ENCODE measurements around the gene RGP1. TPM values are rescaled to one million over a fixed set of nuclear protein-coding genes. Genes with fewer than 3 reads are reported as not detected.

The RGP1 gene
- total and polyA plus RNA-seq, 2 donors = 6.5 to 7.4 TPM

- Histone ChIP-seq H3K9me3 (ENCODE audit: control insufficient read depth in 2 of 2, insufficient read depth in 1 of 2, low read length in 1 of 2) (no peaks in the 10 kb centered on the region), H3K36me3 (ENCODE audit: control insufficient read depth in 2 of 2, insufficient read depth in 2 of 2, low read length in 1 of 2) (peaks cover 24 to 40% of the 10 kb centered on the region in 2 donors), H3K4me3 (ENCODE audit: low read length in 2 of 2) (peak overlapping the region; percentile 5 to 12), H3K27ac (ENCODE audit: low read depth in 1 of 2, low read length in 1 of 2) (peak overlapping the region; percentile 38 to 55), H3K4me1 (ENCODE audit: control insufficient read depth in 2 of 2, insufficient read depth in 2 of 2, low read length in 2 of 2) (peaks cover 52 to 60% of the 10 kb centered on the region in 2 donors), H3K27me3 (ENCODE audit: control insufficient read depth in 2 of 2, insufficient read depth in 1 of 2, low read length in 1 of 2) (no peaks in the 10 kb centered on the region)
- 13% methylated on average over 10 of the region's 10 CpGs for WGBS
- DNase-seq (ENCODE audit: low read depth in 6 of 9, low spot score in 9 of 9) = peak in 4 of 9 donors; percentile 44 to 76 (median 51)
Measured at GRCh38 chr9:35728041-35728971, 20.8 kb upstream of the RGP1 start.

- peaks cover 16 to 32% of the 10 kb centered on the region in 2 donors for H3K36me3 ChIP-seq (ENCODE audit: control insufficient read depth in 2 of 2, insufficient read depth in 2 of 2, low read length in 1 of 2)
- H3K27me3 ChIP-seq (ENCODE audit: control insufficient read depth in 2 of 2, insufficient read depth in 1 of 2, low read length in 1 of 2) = no peaks in the 10 kb centered on the region
- H3K4me3 ChIP-seq (ENCODE audit: low read length in 2 of 2) = peak overlapping the region; percentile 17 to 23
- H3K9me3 ChIP-seq (ENCODE audit: control insufficient read depth in 2 of 2, insufficient read depth in 1 of 2, low read length in 1 of 2) = no peaks in the 10 kb centered on the region
- H3K4me1 ChIP-seq (ENCODE audit: control insufficient read depth in 2 of 2, insufficient read depth in 2 of 2, low read length in 2 of 2) = peaks cover 56 to 64% of the 10 kb centered on the region in 2 donors
- peak overlapping the region in 1 of 2 donors; percentile 52 for H3K27ac ChIP-seq (ENCODE audit: low read depth in 1 of 2, low read length in 1 of 2)
- WGBS = 76% methylated on average over 3 of the region's 3 CpGs
- DNase-seq (ENCODE audit: low read depth in 6 of 9, low spot score in 9 of 9) = peak in 1 of 9 donors; percentile 18
Measured at GRCh38 chr9:35729101-35729500, 20.0 kb upstream of the RGP1 start.

GRCh38 chr9:35729700-35730485 lies 19.2 kb upstream of the RGP1 start:
- Histone ChIP-seq H3K9me3 (ENCODE audit: control insufficient read depth in 2 of 2, insufficient read depth in 1 of 2, low read length in 1 of 2) (no peaks in the 10 kb centered on the region), H3K27me3 (ENCODE audit: control insufficient read depth in 2 of 2, insufficient read depth in 1 of 2, low read length in 1 of 2) (no peaks in the 10 kb centered on the region), H3K4me1 (ENCODE audit: control insufficient read depth in 2 of 2, insufficient read depth in 2 of 2, low read length in 2 of 2) (peaks cover 56 to 64% of the 10 kb centered on the region in 2 donors), H3K27ac (ENCODE audit: low read depth in 1 of 2, low read length in 1 of 2) (no peak overlapping the region), H3K4me3 (ENCODE audit: low read length in 2 of 2) (peak overlapping the region; percentile 19 to 23), H3K36me3 (ENCODE audit: control insufficient read depth in 2 of 2, insufficient read depth in 2 of 2, low read length in 1 of 2) (peaks cover 9 to 26% of the 10 kb centered on the region in 2 donors)
- 17% methylated on average over 6 of the region's 6 CpGs for WGBS
- peak in 2 of 9 donors; percentile 26 to 47 for DNase-seq (ENCODE audit: low read depth in 6 of 9, low spot score in 9 of 9)

GRCh38 chr9:35730486-35730854 lies 18.6 kb upstream of the RGP1 start:
- H3K4me1 ChIP-seq (ENCODE audit: control insufficient read depth in 2 of 2, insufficient read depth in 2 of 2, low read length in 2 of 2) = peaks cover 56 to 64% of the 10 kb centered on the region in 2 donors
- DNase-seq (ENCODE audit: low read depth in 6 of 9, low spot score in 9 of 9) = peak in 1 of 9 donors; percentile 5
- H3K27me3 ChIP-seq (ENCODE audit: control insufficient read depth in 2 of 2, insufficient read depth in 1 of 2, low read length in 1 of 2) = no peaks in the 10 kb centered on the region
- over 99% methylated on average over 2 of the region's 2 CpGs for WGBS
- H3K27ac ChIP-seq (ENCODE audit: low read depth in 1 of 2, low read length in 1 of 2) = no peak overlapping the region
- peak overlapping the region; percentile 74 to 79 for H3K4me3 ChIP-seq (ENCODE audit: low read length in 2 of 2)
- peaks cover 9 to 26% of the 10 kb centered on the region in 2 donors for H3K36me3 ChIP-seq (ENCODE audit: control insufficient read depth in 2 of 2, insufficient read depth in 2 of 2, low read length in 1 of 2)
- H3K9me3 ChIP-seq (ENCODE audit: control insufficient read depth in 2 of 2, insufficient read depth in 1 of 2, low read length in 1 of 2) = no peaks in the 10 kb centered on the region

GRCh38 chr9:35731415-35732184 lies 17.5 kb upstream of the RGP1 start:
- peaks cover 15 to 26% of the 10 kb centered on the region in 2 donors for H3K36me3 ChIP-seq (ENCODE audit: control insufficient read depth in 2 of 2, insufficient read depth in 2 of 2, low read length in 1 of 2)
- H3K4me1 ChIP-seq (ENCODE audit: control insufficient read depth in 2 of 2, insufficient read depth in 2 of 2, low read length in 2 of 2) = peaks cover 52 to 61% of the 10 kb centered on the region in 2 donors
- no peaks in the 10 kb centered on the region for H3K27me3 ChIP-seq (ENCODE audit: control insufficient read depth in 2 of 2, insufficient read depth in 1 of 2, low read length in 1 of 2)
- no peak for DNase-seq (ENCODE audit: low read depth in 6 of 9, low spot score in 9 of 9)
- H3K9me3 ChIP-seq (ENCODE audit: control insufficient read depth in 2 of 2, insufficient read depth in 1 of 2, low read length in 1 of 2) = no peaks in the 10 kb centered on the region
- H3K4me3 ChIP-seq (ENCODE audit: low read length in 2 of 2) = peak overlapping the region; percentile 74 to 79
- WGBS = 2% methylated on average over 47 of the region's 47 CpGs
- H3K27ac ChIP-seq (ENCODE audit: low read depth in 1 of 2, low read length in 1 of 2) = peak overlapping the region; percentile 83 to 93

GRCh38 chr9:35732185-35732799 lies 16.8 kb upstream of the RGP1 start, which contains the start of the genes CREB3 and TLN1:
TSS of gene CREB3 (plus strand) at chr9:35732666. CDS start at chr9:35732773, 107 bp downstream.
TSS of gene TLN1 (minus strand) at chr9:35732195. CDS start at chr9:35725694, 6,501 bp downstream.
- Histone ChIP-seq H3K4me1 (ENCODE audit: control insufficient read depth in 2 of 2, insufficient read depth in 2 of 2, low read length in 2 of 2) (peaks cover 47 to 54% of the 10 kb centered on the region in 2 donors), H3K4me3 (ENCODE audit: low read length in 2 of 2) (peak within 1 kb of the TSS; percentile 74 to 79), H3K27ac (ENCODE audit: low read depth in 1 of 2, low read length in 1 of 2) (peak within 1 kb of the TSS; percentile 83 to 93), H3K36me3 (ENCODE audit: control insufficient read depth in 2 of 2, insufficient read depth in 2 of 2, low read length in 1 of 2) (peaks cover 22 to 32% of the 10 kb centered on the region in 2 donors), H3K27me3 (ENCODE audit: control insufficient read depth in 2 of 2, insufficient read depth in 1 of 2, low read length in 1 of 2) (no peaks in the 10 kb centered on the region), H3K9me3 (ENCODE audit: control insufficient read depth in 2 of 2, insufficient read depth in 1 of 2, low read length in 1 of 2) (no peaks in the 10 kb centered on the region)
- WGBS = under 1% methylated on average over 49 of the region's 49 CpGs
- peak; percentile 83 to 98 (median 95) for DNase-seq (ENCODE audit: low read depth in 6 of 9, low spot score in 9 of 9)

GRCh38 chr9:35732800-35733541 lies 16.1 kb upstream of the RGP1 start:
- Histone ChIP-seq H3K9me3 (ENCODE audit: control insufficient read depth in 2 of 2, insufficient read depth in 1 of 2, low read length in 1 of 2) (no peaks in the 10 kb centered on the region), H3K27ac (ENCODE audit: low read depth in 1 of 2, low read length in 1 of 2) (peak overlapping the region; percentile 83 to 93), H3K36me3 (ENCODE audit: control insufficient read depth in 2 of 2, insufficient read depth in 2 of 2, low read length in 1 of 2) (peaks cover 29 to 33% of the 10 kb centered on the region in 2 donors), H3K4me1 (ENCODE audit: control insufficient read depth in 2 of 2, insufficient read depth in 2 of 2, low read length in 2 of 2) (peaks cover 41 to 47% of the 10 kb centered on the region in 2 donors), H3K4me3 (ENCODE audit: low read length in 2 of 2) (peak overlapping the region; percentile 74 to 79), H3K27me3 (ENCODE audit: control insufficient read depth in 2 of 2, insufficient read depth in 1 of 2, low read length in 1 of 2) (no peaks in the 10 kb centered on the region)
- 3% methylated on average over 14 of the region's 14 CpGs for WGBS
- peak in 1 of 9 donors; percentile 45 for DNase-seq (ENCODE audit: low read depth in 6 of 9, low spot score in 9 of 9)

All from thymus (tissue), 11 donors.